Thyroid gland (tissue), 4 donors: ENCODE results near the gene B3GNT2. TPM values are rescaled to one million over a fixed set of nuclear protein-coding genes. Genes with fewer than 3 reads are reported as not detected.
A peak's percentile ranks its signal among the peaks of the same experiment; 100 is the strongest.
"Not testable (repeated sequence)": the region's sequence is repeated elsewhere in the genome, so short reads cannot be mapped to it uniquely, and the experiment has no call there.

Experiments
- DNase-seq, 2 donors: peaks; one replicate each; pipeline ENCODE4 v3.0.0-alpha.2; 2019
- H3K27ac ChIP-seq, 3 donors: fragments of 200-600 bp; sonication (generic); 1 replicate in 2 of 3; 2 replicates in 1 of 3; pipeline ENCODE4 v1.5.1; 2016 to 2019; ENCODE audit warnings: mild to moderate bottlenecking in 1 of 3, moderate library complexity in 1 of 3
- H3K27me3 ChIP-seq: fragments of 200-600 bp; sonication (generic); one replicate; pipeline ENCODE4 v1.5.1; 2019
- H3K36me3 ChIP-seq, 2 donors: fragments of 200-600 bp; sonication (generic); one replicate each; pipeline ENCODE4 v1.5.1; 2016 to 2019
- H3K4me1 ChIP-seq, 2 donors: fragments of 200-600 bp; sonication (generic); one replicate each; pipeline ENCODE4 v1.5.1; 2017 to 2019
- H3K4me3 ChIP-seq, 3 donors: fragments of 200-600 bp; sonication (generic); replicated peaks in 1 of 3; 1 replicate in 2 of 3; 2 replicates in 1 of 3; pipeline ENCODE4 v1.5.1; 2016; ENCODE audit warnings: mild to moderate bottlenecking in 1 of 3
- H3K9me3 ChIP-seq: fragments of 200-600 bp; sonication (generic); one replicate; pipeline ENCODE4 v1.5.1; 2017
- CTCF ChIP-seq, 6 experiments: fragments of 200-600 bp in 3 of 6; fragments of 450-650 bp in 3 of 6; sonication (generic) in 3 of 6; IDR thresholded peaks; one replicate each; pipeline ENCODE4 v1.5.1; 2016 to 2019; ENCODE audit warnings: antibody characterized with exemption in 6 of 6, mild to moderate bottlenecking in 2 of 6, inconsistent platforms in 1 of 6, moderate library complexity in 1 of 6
- POLR2A ChIP-seq, 2 donors: fragments of 450-650 bp; IDR thresholded peaks; one replicate each; pipeline ENCODE4 v1.6.1; 2017; ENCODE audit warnings: antibody characterized with exemption in 2 of 2, mild to moderate bottlenecking in 2 of 2, moderate library complexity in 1 of 2
- WGBS, 2 donors: methylation state at CpG; one replicate each; pipeline ENCODE4 v1.1.5; 2017; 5-methylcytosine and 5-hydroxymethylcytosine counted together
- intact Hi-C: fragments of 100-400 bp; cut with DNase I; formaldehyde crosslinking; loops from one replicate; pipeline ENCODE4 v1.15.1; 2023
- total RNA-seq, 4 donors: library from RNA; depleted of rRNA; stranded (reverse); fragments of >200 nt; gene quantifications; one replicate each; pipeline ENCODE4 v1.2.3, GENCODE V29; 2016

B3GNT2 gene
- total RNA-seq, 4 donors from 2014 or later: 18.9 to 37.1 (median 27.3) TPM

GRCh38 chr2:62194558-62195420, 1.1 kb upstream of the B3GNT2 start:
- H3K36me3 ChIP-seq: no peaks in the 10 kb centered on the region
- H3K9me3 ChIP-seq: no peaks in the 10 kb centered on the region
- peaks cover 18 to 24% of the 10 kb centered on the region in 2 donors for H3K4me1 ChIP-seq
- TF ChIP-seq CTCF (IDR thresholded peaks at IDR 0.05): no peak
- TF ChIP-seq POLR2A (IDR thresholded peaks at IDR 0.05): no peak
- H3K4me3 ChIP-seq: peak overlapping the region in 2 of 3 donors; percentile 36 to 92
- WGBS, 2 donors: 80 to 84% methylated on average over 23 to 25 of the region's 51 CpGs
- intact Hi-C loops: loop anchor here (5.0 to 10.0 kb wide), 4 partner anchors 100 to 280 kb away; no protein-coding TSS in a partner anchor
- no peaks in the 10 kb centered on the region for H3K27me3 ChIP-seq
- peak overlapping the region in 2 of 3 donors; percentile 94 to 96 for H3K27ac ChIP-seq
- peak in 1 of 2 donors; percentile 12 for DNase-seq

- peak; percentile 72 to 80 for DNase-seq
- peak overlapping the region; percentile 94 to 96 (median 96) for H3K27ac ChIP-seq
- TF ChIP-seq CTCF (IDR thresholded peaks at IDR 0.05): no peak
- no peak for TF ChIP-seq POLR2A (IDR thresholded peaks at IDR 0.05)
- no peaks in the 10 kb centered on the region for H3K27me3 ChIP-seq
- peaks cover 28 to 40% of the 10 kb centered on the region in 2 donors for H3K4me1 ChIP-seq
- H3K36me3 ChIP-seq: no peaks in the 10 kb centered on the region
- H3K4me3 ChIP-seq: peak overlapping the region; percentile 87 to 94 (median 92)
- no peaks in the 10 kb centered on the region for H3K9me3 ChIP-seq
- WGBS, 2 donors: 1 to 2% methylated on average over 11 to 29 of the region's 63 CpGs
- intact Hi-C loops: loop anchor here (5.0 to 10.0 kb wide), 4 partner anchors 98 to 282 kb away; no protein-coding TSS in a partner anchor
Observed at GRCh38 chr2:62196278-62196901, 475 bp downstream of the B3GNT2 start.

GRCh38 chr2:62197011-62197924, 1.4 kb downstream of the B3GNT2 start:
- Histone ChIP-seq H3K27me3 (no peaks in the 10 kb centered on the region), H3K27ac (peak overlapping the region; percentile 94 to 96 (median 96)), H3K36me3 (no peaks in the 10 kb centered on the region), H3K9me3 (no peaks in the 10 kb centered on the region), H3K4me3 (peak overlapping the region; percentile 87 to 94 (median 92)), H3K4me1 (peaks cover 37 to 47% of the 10 kb centered on the region in 2 donors)
- intact Hi-C loops: loop anchor here (5.0 to 10.0 kb wide), 4 partner anchors 98 to 282 kb away; no protein-coding TSS in a partner anchor
- WGBS, 2 donors: 1 to 2% methylated on average over 22 to 43 of the region's 48 CpGs
- peak; percentile 73 to 78 for DNase-seq
- TF ChIP-seq POLR2A (IDR thresholded peaks at IDR 0.05) (peak in 1 of 2 donors; percentile 38), CTCF (IDR thresholded peaks at IDR 0.05) (peak in 1 of 6 experiments; percentile 12)

GRCh38 chr2:62197925-62198633, 2.2 kb downstream of the B3GNT2 start:
- Histone ChIP-seq H3K36me3 (no peaks in the 10 kb centered on the region), H3K27me3 (no peaks in the 10 kb centered on the region), H3K27ac (peak overlapping the region in 2 of 3 donors; percentile 94 to 96), H3K9me3 (no peaks in the 10 kb centered on the region), H3K4me3 (peak overlapping the region; percentile 12 to 94 (median 92)), H3K4me1 (peaks cover 44 to 56% of the 10 kb centered on the region in 2 donors)
- no peak for DNase-seq
- intact Hi-C loops: loop anchor here (5.0 to 10.0 kb wide), 4 partner anchors 97 to 283 kb away; no protein-coding TSS in a partner anchor
- TF ChIP-seq POLR2A (IDR thresholded peaks at IDR 0.05): no peak
- TF ChIP-seq CTCF (IDR thresholded peaks at IDR 0.05): no peak
- 28 to 29% methylated on average over 5 of the region's 5 CpGs for WGBS, 2 donors

GRCh38 chr2:62198854-62199253, 2.9 kb downstream of the B3GNT2 start:
- WGBS, 2 donors: 95 to 97% methylated on average over 8 of the region's 8 CpGs
- intact Hi-C loops: loop anchor here (5.0 to 10.0 kb wide), 4 partner anchors 96 to 284 kb away; no protein-coding TSS in a partner anchor

More at GRCh38 chr2:62198854-62199253, 2.9 kb downstream of the B3GNT2 start:
- not testable (repeated sequence) for H3K36me3 ChIP-seq, H3K9me3 ChIP-seq, H3K27ac ChIP-seq, DNase-seq, H3K27me3 ChIP-seq, H3K4me3 ChIP-seq
- H3K4me1 ChIP-seq: peaks cover 50 to 63% of the 10 kb centered on the region in 2 donors
